Measurements from ENCODE around the gene TADA3. TPM values are rescaled to one million over a fixed set of nuclear protein-coding genes. Genes with fewer than 3 reads are reported as not detected.
"Not testable (repeated sequence)": the region's sequence is repeated elsewhere in the genome, so short reads cannot be mapped to it uniquely, and the experiment has no call there.

The TADA3 gene
- total RNA-seq, 1 donor, result 92.4 TPM

GRCh38 chr3:9778143-9779074 lies 13.9 kb downstream of the TADA3 start:
- no peak overlapping the region for H3K4me3 ChIP-seq (ENCODE audit: low read depth, low read length)
- TF ChIP-seq, protein P1, sequence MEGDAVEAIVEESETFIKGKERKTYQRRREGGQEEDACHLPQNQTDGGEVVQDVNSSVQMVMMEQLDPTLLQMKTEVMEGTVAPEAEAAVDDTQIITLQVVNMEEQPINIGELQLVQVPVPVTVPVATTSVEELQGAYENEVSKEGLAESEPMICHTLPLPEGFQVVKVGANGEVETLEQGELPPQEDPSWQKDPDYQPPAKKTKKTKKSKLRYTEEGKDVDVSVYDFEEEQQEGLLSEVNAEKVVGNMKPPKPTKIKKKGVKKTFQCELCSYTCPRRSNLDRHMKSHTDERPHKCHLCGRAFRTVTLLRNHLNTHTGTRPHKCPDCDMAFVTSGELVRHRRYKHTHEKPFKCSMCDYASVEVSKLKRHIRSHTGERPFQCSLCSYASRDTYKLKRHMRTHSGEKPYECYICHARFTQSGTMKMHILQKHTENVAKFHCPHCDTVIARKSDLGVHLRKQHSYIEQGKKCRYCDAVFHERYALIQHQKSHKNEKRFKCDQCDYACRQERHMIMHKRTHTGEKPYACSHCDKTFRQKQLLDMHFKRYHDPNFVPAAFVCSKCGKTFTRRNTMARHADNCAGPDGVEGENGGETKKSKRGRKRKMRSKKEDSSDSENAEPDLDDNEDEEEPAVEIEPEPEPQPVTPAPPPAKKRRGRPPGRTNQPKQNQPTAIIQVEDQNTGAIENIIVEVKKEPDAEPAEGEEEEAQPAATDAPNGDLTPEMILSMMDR (IDR thresholded peaks at IDR 0.05; ENCODE audit: insufficient read depth, low read depth, low read length), result no peak
- DNase-seq (ENCODE audit: low read depth), result peak; percentile 28

- no peak for DNase-seq (ENCODE audit: low read depth)
- TF ChIP-seq, protein P1 (IDR thresholded peaks at IDR 0.05; ENCODE audit: insufficient read depth, low read depth, low read length), result no peak
- no peak overlapping the region for H3K4me3 ChIP-seq (ENCODE audit: low read depth, low read length)
Measured at GRCh38 chr3:9777694-9778021, 14.6 kb downstream of the TADA3 start.

- no peak overlapping the region for H3K4me3 ChIP-seq (ENCODE audit: low read depth, low read length)
- no peak for DNase-seq (ENCODE audit: low read depth)
- TF ChIP-seq, protein P1 (IDR thresholded peaks at IDR 0.05; ENCODE audit: insufficient read depth, low read depth, low read length), result no peak
Measured at GRCh38 chr3:9776896-9777693, 15.2 kb downstream of the TADA3 start.

GRCh38 chr3:9771007-9771406 lies 21.3 kb downstream of the TADA3 start:
- not testable (repeated sequence) for H3K4me3 ChIP-seq (ENCODE audit: low read depth, low read length); DNase-seq (ENCODE audit: low read depth)

DNA sequence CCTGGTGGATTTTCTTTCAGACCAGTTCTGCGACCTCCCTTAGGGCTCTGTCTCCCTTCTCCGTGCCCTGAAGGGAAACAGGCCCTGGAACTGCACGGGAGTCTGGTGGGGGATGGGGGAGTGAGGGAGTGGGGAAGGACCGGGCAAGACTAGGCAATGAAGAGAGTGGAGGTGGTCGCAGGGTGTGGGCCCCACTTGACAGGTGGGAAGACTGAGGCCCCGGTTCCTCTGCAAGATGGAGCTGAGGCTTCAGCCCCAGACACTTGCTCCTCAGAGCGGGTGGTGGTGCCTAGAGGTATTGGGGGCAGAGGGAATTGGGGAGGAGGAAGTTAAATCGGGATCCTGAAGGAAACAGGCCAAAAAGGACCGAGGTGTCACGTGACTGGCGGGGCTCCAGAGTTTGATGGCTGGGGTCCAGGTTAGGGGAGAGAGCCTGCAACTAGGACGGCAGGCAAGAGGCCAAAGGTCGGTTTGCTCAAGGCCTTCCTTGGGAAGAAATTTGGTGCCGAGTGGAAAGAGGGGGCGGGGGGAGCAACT lies 21.9 kb downstream of the TADA3 start:
- peak; percentile 48 for DNase-seq (ENCODE audit: low read depth)
- TF ChIP-seq, protein P1 (IDR thresholded peaks at IDR 0.05; ENCODE audit: insufficient read depth, low read depth, low read length), result no peak
- peak overlapping the region; percentile 64 for H3K4me3 ChIP-seq (ENCODE audit: low read depth, low read length)

DNA sequence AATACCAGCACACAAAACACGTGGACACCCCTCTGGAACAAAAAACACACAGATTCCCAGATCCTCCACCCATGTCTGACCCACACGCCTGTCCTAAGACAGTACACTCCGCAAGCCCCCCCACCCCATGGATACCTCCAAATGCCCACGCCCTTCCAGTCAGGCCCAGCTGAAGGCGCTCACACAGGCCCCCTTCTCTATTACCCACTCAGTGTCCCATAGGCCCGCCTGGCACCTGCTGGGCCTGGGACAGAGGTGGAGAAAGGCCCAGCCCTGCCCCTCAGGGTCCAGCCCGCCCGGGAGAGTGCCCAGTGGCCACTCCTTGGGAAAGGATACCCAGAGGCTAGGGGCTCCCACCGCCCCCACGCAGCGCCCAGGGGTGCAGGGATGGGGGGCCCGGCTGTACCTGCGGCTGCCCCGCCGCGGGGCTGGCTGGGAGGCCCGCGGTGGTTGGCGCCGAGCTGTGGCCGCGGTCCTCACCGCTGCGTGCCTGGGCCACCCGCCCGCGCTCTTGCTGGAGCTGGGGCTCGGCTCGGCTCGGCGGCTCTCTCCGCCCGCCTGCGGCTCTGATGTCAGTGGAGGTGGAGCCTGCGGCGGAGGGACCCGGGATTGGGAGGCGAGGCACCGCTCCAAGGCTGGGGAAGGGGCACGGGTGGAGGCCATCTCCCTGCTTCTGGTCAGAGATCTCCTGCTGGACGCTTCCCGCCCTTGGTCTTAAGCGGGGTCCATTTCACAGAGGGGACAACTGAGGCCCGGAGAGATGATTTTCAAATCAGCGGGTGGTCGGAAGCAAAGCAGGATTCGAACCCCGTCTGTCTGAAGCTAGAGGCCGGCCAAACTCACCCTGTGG lies 22.6 kb downstream of the TADA3 start, which contains the start of gene CAMK1:
Gene CAMK1 (minus strand): TSS at position 522 of the 850 bp plus-strand sequence. CDS start 2,198 bp downstream, outside the sequence.
- TF ChIP-seq, protein P1 (IDR thresholded peaks at IDR 0.05; ENCODE audit: insufficient read depth, low read depth, low read length), result no peak
- H3K4me3 ChIP-seq (ENCODE audit: low read depth, low read length), result peak within 1 kb of the TSS; percentile 64
- peak; percentile 69 for DNase-seq (ENCODE audit: low read depth)

All from fibroblast of villous mesenchyme (primary cell).